Hepatocyte (in vitro differentiated cells): ENCODE results near the gene GPAT3.

Experiments used
- CTCF ChIP-seq: fragments of 200-600 bp; sonication (generic); IDR thresholded peaks from 2 replicates; pipeline ENCODE4 v1.5.1; 2016; ENCODE audit warnings: antibody characterized with exemption, mild to moderate bottlenecking; ENCODE audit not compliant: poor library complexity
- EZH2 ChIP-seq: fragments of 200-600 bp; sonication (generic); IDR thresholded peaks from 2 replicates; pipeline ENCODE4 v1.6.1; 2016; ENCODE audit warnings: antibody characterized with exemption, mild to moderate bottlenecking, borderline replicate concordance
- EZH2phosphoT487 ChIP-seq: fragments of 200-600 bp; sonication (generic); IDR thresholded peaks from one replicate; pipeline ENCODE4 v1.6.1; 2018; ENCODE audit warnings: antibody characterized with exemption, mild to moderate bottlenecking, low read depth, moderate library complexity; ENCODE audit not compliant: unreplicated experiment, severe bottlenecking

GRCh38 chr4:83610729-83611128 is 74.8 kb downstream of the GPAT3 start:
- TF ChIP-seq CTCF (no peak), EZH2 (no peak), EZH2phosphoT487 (no peak)
